ENCODE results near the gene WASL. TPM values are rescaled to one million over a fixed set of nuclear protein-coding genes. Genes with fewer than 3 reads are reported as not detected.

The WASL gene
- polyA plus RNA-seq, 2 of the 4 experiments (the other 2 are of a cell fraction), result 18.5 to 21.0 TPM

GRCh38 chr7:123650595-123650994 lies 98.2 kb downstream of the WASL start:
- FAIRE-seq (no peak), DNase-seq (ENCODE audit: low read depth in 1 of 2, low spot score in 1 of 2) (no peak), ATAC-seq (no peak)
- H3K4me3 ChIP-seq, result no peak overlapping the region
- H3K4me1 ChIP-seq, result no peaks in the 10 kb centered on the region
- H3K27ac ChIP-seq, result no peak overlapping the region
- TF ChIP-seq JUN (IDR thresholded peaks at IDR 0.05), result no peak
- no peak for TF ChIP-seq KDM1A (IDR thresholded peaks at IDR 0.05; ENCODE audit: low read depth)
- no peak for TF ChIP-seq JUNB (IDR thresholded peaks at IDR 0.05)
- ChIA-PET CTCF (interaction anchor here (1.3 to 1.6 kb wide), 2 partner anchors 148 to 214 kb away, joined by 3 to 6 read pairs; no protein-coding TSS in a partner anchor), POLR2A (no interaction called here)
- H3K4me2 ChIP-seq, result no peak overlapping the region
- WGBS (ENCODE audit: missing lambda C conversion rate), result 40% methylated on average over 2 of the region's 2 CpGs
- H3K9me3 ChIP-seq, result no peaks in the 10 kb centered on the region

GRCh38 chr7:123649964-123650363 lies 98.8 kb downstream of the WASL start:
- ATAC-seq, result no peak
- H3K27ac ChIP-seq, result no peak overlapping the region
- H3K4me2 ChIP-seq, result no peak overlapping the region
- ChIA-PET POLR2A (no interaction called here), CTCF (interaction anchor here (1.3 to 1.6 kb wide), 2 partner anchors 148 to 215 kb away, joined by 3 to 6 read pairs; no protein-coding TSS in a partner anchor)
- TF ChIP-seq CBX8 (IDR thresholded peaks at IDR 0.05), result no peak
- TF ChIP-seq NFE2L2 (conservative IDR thresholded peaks at IDR 0.05; ENCODE audit: low read length), result no peak
- no peak for TF ChIP-seq EHF (CRISPR knock-in tag; IDR thresholded peaks at IDR 0.05)
- no peak for TF ChIP-seq HDAC2 (IDR thresholded peaks at IDR 0.05)
- TF ChIP-seq RCOR1 (IDR thresholded peaks at IDR 0.05; ENCODE audit: low read depth, low read length), result no peak
- TF ChIP-seq ATOH8 (CRISPR knock-in tag; IDR thresholded peaks at IDR 0.05; ENCODE audit: low read depth), result no peak
- TF ChIP-seq ZC3H11A (IDR thresholded peaks at IDR 0.05), result no peak
- no peak for TF ChIP-seq JUNB (IDR thresholded peaks at IDR 0.05)
- no peak for TF ChIP-seq KDM5A (IDR thresholded peaks at IDR 0.05)
- TF ChIP-seq POLR2AphosphoS2 (conservative IDR thresholded peaks at IDR 0.05; ENCODE audit: low read length), result no peak
- no peak for TF ChIP-seq ZSCAN20 (CRISPR knock-in tag; IDR thresholded peaks at IDR 0.05)
- TF ChIP-seq FOSB (CRISPR knock-in tag; IDR thresholded peaks at IDR 0.05), result no peak
- TF ChIP-seq HMGXB4 (CRISPR knock-in tag; IDR thresholded peaks at IDR 0.05; ENCODE audit: borderline replicate concordance), result no peak
- no peak for TF ChIP-seq KDM1A (IDR thresholded peaks at IDR 0.05; ENCODE audit: low read depth)
- TF ChIP-seq TP53 (CRISPR knock-in tag; IDR thresholded peaks at IDR 0.05), result no peak
- no peak for TF ChIP-seq REST (IDR thresholded peaks at IDR 0.05)
- TF ChIP-seq ZNF302 (CRISPR knock-in tag; IDR thresholded peaks at IDR 0.05), result no peak
- no peak for TF ChIP-seq E2F6 (IDR thresholded peaks at IDR 0.05; ENCODE audit: borderline replicate concordance, low read depth)
- TF ChIP-seq NPAS2 (CRISPR knock-in tag; IDR thresholded peaks at IDR 0.05; ENCODE audit: borderline replicate concordance), result no peak
- no peaks in the 10 kb centered on the region for H3K4me1 ChIP-seq
- no peaks in the 10 kb centered on the region for H3K9me3 ChIP-seq
- no peak for DNase-seq (ENCODE audit: low read depth in 1 of 2, low spot score in 1 of 2)
- no peak for FAIRE-seq
- H3K4me3 ChIP-seq, result no peak overlapping the region
- WGBS (ENCODE audit: missing lambda C conversion rate), result 16% methylated on average over 2 of the region's 2 CpGs

Measured in A549 (cell line).